Measurements from ENCODE around the gene DHX38.

The DHX38 gene

GRCh38 chr16:72084445-72084844 is 9.2 kb upstream of the DHX38 start:
- DNase-seq, result no peak

DNA sequence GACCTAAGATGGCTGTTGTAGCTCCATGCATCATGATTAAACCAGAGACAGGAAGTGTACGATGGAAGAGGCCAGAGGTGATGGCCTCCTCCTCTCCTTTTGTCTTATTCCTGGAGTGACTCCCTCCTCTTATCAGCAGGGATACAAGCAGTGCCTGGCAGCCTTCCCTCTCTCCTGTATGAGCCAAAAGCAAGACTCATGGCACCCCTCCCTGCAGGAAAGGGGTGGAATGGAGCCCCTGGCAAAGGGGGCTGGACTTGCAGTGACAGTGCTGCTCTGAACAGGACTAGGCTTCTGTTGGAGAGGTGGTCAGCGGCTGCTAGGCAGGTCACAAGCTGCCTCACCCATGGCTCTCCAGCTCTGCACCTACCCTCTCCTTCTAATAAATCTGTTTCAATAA is 8.6 kb upstream of the DHX38 start:
- no peak for DNase-seq

GRCh38 chr16:72091217-72091616 is 2.4 kb upstream of the DHX38 start:
- no peak for DNase-seq

- no peak for DNase-seq
Measured at GRCh38 chr16:72092832-72093447, 707 bp upstream of the DHX38 start.

DNA sequence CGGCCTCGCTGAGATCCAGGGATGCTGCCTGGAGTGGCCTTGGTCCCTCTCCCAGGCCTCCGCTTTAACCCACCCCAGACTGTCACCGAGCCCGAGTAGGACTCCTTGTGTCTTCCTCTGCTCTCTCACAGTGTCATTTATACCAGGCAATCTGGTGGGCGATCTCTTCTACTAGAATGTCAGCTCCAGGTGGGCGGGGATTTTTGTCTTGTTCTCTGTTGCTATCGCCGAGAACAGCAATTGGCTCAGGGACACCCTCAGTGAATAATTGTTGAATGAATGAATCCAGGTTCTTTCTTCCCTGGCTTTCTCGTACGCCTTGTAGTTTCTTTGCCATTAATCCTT is 591 bp downstream of the DHX38 start:
- no peak for DNase-seq

DNA sequence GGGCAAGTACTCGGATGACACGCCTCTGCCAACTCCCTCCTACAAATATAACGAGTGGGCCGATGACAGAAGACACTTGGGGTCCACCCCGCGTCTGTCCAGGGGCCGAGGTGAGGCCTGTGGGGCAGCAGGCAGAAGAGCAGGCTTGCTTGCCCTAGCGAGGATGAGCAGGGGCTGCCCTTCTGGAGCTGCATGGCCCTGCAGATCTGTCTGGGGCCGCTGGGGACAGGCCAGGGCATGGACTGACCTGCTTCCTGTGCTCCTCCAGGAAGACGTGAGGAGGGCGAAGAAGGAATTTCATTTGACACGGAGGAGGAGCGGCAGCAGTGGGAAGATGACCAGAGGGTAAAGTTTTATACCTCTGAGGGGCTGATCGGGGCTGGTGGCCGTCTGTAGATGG is 5.3 kb downstream of the DHX38 start:
- DNase-seq, result no peak

DNA sequence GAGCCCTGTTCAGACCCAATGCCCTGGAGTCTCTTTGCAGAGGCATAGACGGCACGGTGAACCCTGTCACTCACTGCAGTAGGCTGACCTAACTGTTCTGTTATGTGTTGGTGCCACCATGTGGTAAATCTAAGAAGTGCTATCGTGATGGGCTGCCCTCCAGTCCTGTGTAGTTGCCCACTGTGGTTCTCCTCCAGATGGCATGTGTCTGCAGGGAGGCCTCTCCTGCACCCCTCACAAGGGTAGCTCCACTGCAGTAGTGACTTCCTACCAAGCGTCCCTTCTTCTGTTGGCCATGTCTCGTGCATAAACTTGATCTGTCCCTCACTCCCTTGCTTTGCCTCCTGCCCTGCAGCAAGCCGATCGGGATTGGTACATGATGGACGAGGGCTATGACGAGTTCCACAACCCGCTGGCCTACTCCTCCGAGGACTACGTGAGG is 5.8 kb downstream of the DHX38 start:
- DNase-seq, result peak; percentile 64

GRCh38 chr16:72101195-72101594 is 7.5 kb downstream of the DHX38 start:
- DNase-seq, result no peak

DNA sequence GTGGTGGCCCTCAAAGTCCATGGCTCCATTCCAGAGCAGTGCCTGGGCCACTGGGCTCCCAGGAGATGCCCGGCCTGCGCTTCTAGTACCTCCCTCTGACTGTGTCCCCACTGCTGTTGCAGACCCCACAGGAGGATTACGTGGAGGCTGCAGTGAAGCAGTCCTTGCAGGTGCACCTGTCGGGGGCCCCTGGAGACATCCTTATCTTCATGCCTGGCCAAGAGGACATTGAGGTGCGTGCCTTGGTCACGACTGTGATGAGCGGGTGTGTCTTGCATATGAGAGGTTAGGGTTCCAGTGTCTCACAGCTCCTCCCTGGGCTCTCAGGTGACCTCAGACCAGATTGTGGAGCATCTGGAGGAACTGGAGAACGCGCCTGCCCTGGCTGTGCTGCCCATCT is 11.3 kb downstream of the DHX38 start:
- DNase-seq, result no peak

GRCh38 chr16:72105978-72106377 is 12.3 kb downstream of the DHX38 start:
- DNase-seq, result no peak

- no peak for DNase-seq
Measured at GRCh38 chr16:72107371-72107770, 13.7 kb downstream of the DHX38 start.

DNA sequence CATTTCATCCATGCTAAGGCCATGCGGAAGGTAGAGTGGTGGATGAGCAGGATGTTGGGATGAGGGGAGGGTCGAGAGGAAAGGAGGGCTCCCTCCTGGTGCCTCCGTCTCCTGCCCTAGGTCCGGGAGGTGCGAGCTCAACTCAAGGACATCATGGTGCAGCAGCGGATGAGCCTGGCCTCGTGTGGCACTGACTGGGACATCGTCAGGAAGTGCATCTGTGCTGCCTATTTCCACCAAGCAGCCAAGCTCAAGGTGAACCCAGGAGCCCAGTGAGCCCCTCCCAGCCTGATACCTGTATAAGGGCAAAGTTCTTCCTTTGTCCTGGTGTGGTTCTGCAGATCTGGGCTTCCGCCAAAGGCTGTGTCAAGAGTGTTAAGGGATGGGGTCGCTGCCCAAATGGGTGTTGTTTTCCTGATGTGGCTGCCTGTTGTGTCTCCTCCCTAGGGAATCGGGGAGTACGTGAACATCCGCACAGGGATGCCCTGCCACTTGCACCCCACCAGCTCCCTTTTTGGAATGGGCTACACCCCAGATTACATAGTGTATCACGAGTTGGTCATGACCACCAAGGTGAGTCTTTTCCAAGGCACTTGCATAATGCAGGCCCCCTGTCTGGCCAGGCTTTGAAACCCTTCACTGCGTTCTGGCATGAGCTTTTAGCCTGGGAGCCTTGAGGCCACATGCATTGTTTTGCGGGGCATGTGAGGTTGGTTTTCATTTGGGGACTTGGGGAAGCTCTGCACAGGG is 14.9 kb downstream of the DHX38 start:
- no peak for DNase-seq

GRCh38 chr16:72109300-72109699 is 15.7 kb downstream of the DHX38 start:
- no peak for DNase-seq

- no peak for DNase-seq
Measured at GRCh38 chr16:72109966-72110530, 16.4 kb downstream of the DHX38 start.

GRCh38 chr16:72110662-72111615 is 17.3 kb downstream of the DHX38 start:
- DNase-seq, result no peak

GRCh38 chr16:72111657-72112451 is 18.2 kb downstream of the DHX38 start:
- DNase-seq, result no peak

DNA sequence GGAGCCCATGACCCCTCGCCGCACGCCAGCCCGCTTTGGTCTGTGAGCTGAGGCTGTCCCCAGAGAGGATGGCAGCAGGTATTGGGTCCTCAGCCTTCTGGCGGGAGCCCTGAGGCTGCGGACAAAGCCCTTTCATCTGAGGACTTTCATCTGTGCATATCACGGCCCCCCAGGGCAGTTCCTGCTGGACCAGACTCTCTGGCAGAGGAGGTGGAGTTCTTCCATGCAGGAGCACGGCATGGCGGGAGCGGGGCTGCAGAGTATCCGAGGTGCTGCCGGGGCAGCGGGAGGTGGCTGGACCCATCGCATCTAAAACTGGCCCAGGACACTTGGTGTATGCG is 18.8 kb downstream of the DHX38 start:
- no peak for DNase-seq

DNA sequence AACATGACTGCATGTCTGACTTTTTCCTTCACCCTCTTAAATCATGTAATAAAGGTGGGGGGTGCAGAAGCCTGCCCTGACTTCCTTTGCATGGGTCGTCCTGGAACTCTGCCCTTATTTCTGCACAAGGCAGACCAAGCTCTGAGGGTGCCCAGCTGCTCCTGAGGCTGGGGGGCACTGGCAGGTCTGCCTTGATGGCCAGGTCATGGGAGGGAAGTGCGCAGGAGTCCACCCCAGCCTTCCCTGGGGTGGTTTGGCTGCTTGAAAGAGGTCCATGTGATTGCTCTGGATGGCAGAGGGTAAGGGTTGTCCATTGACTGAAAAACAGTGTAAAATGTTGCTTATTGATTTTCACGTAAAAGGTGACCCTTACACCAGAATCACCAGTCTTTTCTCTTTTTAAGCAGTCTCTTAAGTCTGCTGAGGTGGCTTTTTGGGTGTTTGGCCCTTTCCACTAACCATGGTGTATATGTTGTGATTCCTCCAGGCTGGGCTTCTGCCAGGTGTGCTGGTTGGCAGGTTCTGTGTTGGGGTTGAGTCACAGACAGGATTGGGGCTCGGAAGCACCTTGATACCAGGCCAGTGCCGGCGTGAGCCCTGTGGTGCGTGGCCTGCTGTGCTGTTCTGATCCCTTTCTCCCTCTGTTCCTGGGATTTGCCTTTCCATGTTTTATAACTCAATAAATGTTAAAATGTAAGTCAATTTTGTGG is 19.4 kb downstream of the DHX38 start:
- no peak for DNase-seq

- no peak for DNase-seq
Measured at GRCh38 chr16:72113616-72113945, 19.9 kb downstream of the DHX38 start.

DNA sequence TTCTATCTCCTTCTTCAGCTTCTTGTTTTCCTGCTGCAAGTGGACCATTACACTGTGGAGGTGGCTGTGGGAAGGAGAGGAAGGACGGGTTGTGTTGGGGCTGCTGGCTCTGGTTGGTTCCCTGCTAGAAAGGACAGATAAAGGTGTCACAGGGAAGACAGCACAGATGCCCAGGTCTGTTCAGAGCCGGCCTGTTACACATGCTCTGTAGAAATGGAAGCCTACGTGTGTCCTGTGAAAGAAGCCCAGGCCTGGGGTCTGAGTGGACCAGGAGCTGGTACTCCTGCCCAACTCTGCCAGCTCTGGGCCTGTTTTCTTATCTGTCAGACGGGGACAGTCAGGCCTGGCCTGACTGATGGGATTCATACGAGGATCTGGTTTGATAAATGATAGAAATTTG is 26.4 kb downstream of the DHX38 start:
- DNase-seq, result no peak

- no peak for DNase-seq
Measured at GRCh38 chr16:72122308-72122707, 28.7 kb downstream of the DHX38 start.

DNA sequence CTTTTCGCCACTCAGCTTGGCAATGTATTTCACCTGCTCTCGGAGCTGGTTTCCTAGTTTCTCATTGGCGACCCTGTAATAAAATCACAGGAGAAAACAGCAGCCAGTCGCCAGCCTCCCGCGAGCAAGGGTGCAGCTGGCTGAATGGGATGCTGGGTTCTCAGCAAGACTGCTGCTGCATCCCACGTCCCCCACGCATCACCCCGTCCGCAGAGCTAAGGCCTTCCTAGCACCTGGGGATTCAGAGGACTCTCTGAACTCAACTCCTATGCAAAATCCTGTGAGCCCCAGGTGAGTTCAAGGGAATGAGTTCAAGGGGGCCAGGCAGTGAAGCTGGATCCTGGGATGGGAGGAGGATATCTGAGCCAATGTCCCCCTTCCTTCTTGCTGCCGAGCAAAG is 29.3 kb downstream of the DHX38 start:
- no peak for DNase-seq

All from NCI-H2171 treated with DMSO at 0.1 percent for 48 hours (cell line).